Mesenchymal stem cell (in vitro differentiated cells and primary cell): Measurements from ENCODE around the gene TMPRSS2.

Experiments used
- DNase-seq: peaks from one replicate; pipeline ENCODE4 v3.0.0-alpha.2; 2013
- H2AFZ ChIP-seq: one replicate; pipeline ENCODE4 v1.6.1; 2013; ENCODE audit warnings: low read depth, mild to moderate bottlenecking, control low read depth, inconsistent platforms, low read length, moderate library complexity
- H2AK5ac ChIP-seq: 2 replicates; pipeline ENCODE4 v1.6.1; 2013; ENCODE audit warnings: low read length, moderate library complexity, mild to moderate bottlenecking, inconsistent platforms; ENCODE audit not compliant: severe bottlenecking
- H2BK120ac ChIP-seq: one replicate; pipeline ENCODE4 v1.6.1; 2013; ENCODE audit warnings: low read depth, mild to moderate bottlenecking, inconsistent platforms, low read length, moderate library complexity
- H2BK12ac ChIP-seq, 2 experiments: one replicate each; pipeline ENCODE4 v1.6.1; 2013; ENCODE audit warnings: inconsistent platforms in 2 of 2, low read length in 2 of 2, mild to moderate bottlenecking in 2 of 2, moderate library complexity in 2 of 2, control low read depth in 1 of 2
- H2BK15ac ChIP-seq: one replicate; pipeline ENCODE4 v1.6.1; 2013; ENCODE audit warnings: mild to moderate bottlenecking, low read depth, inconsistent platforms; ENCODE audit not compliant: poor library complexity, severe bottlenecking
- H2BK5ac ChIP-seq: 2 replicates; pipeline ENCODE4 v1.6.1; 2013; ENCODE audit warnings: low read depth, mild to moderate bottlenecking, low read length, control low read depth, inconsistent platforms; ENCODE audit not compliant: poor library complexity, severe bottlenecking
- H3K14ac ChIP-seq, 2 experiments: one replicate each; pipeline ENCODE4 v1.6.1; 2013; ENCODE audit warnings: inconsistent platforms in 2 of 2, low read length in 2 of 2, control low read depth in 1 of 2, mild to moderate bottlenecking in 1 of 2, moderate library complexity in 1 of 2
- H3K18ac ChIP-seq, 2 experiments: one replicate each; pipeline ENCODE4 v1.6.1; 2013; ENCODE audit warnings: inconsistent platforms in 2 of 2, low read length in 2 of 2, control low read depth in 1 of 2, low read depth in 1 of 2, mild to moderate bottlenecking in 1 of 2
- H3K23ac ChIP-seq, 2 experiments: one replicate each; pipeline ENCODE4 v1.6.1; 2013; ENCODE audit warnings: inconsistent platforms in 2 of 2, low read length in 2 of 2, mild to moderate bottlenecking in 2 of 2, moderate library complexity in 2 of 2, control low read depth in 1 of 2
- H3K27ac ChIP-seq: 2 replicates; pipeline ENCODE4 v1.5.1; 2013; ENCODE audit warnings: mild to moderate bottlenecking, moderate library complexity, low read length, control low read depth, inconsistent platforms; ENCODE audit not compliant: poor library complexity, severe bottlenecking
- H3K27me3 ChIP-seq, 2 experiments: 2 replicates each; pipeline versions ENCODE4 v1.6.1 to v1.7.0; 2013; ENCODE audit warnings: low read length in 2 of 2, mild to moderate bottlenecking in 2 of 2, moderate library complexity in 2 of 2, control low read depth in 1 of 2, inconsistent platforms in 1 of 2; ENCODE audit not compliant: control insufficient read depth in 1 of 2, insufficient read depth in 1 of 2
- H3K36me3 ChIP-seq, 2 experiments: 2 replicates each; pipeline versions ENCODE4 v1.6.1 to v1.7.0; 2013; ENCODE audit warnings: low read length in 2 of 2, control low read depth in 1 of 2, inconsistent platforms in 1 of 2, low read depth in 1 of 2, mild to moderate bottlenecking in 1 of 2; ENCODE audit not compliant: insufficient read depth in 2 of 2, control insufficient read depth in 1 of 2
- H3K4ac ChIP-seq, 2 experiments: one replicate each; pipeline ENCODE4 v1.6.1; 2013; ENCODE audit warnings: inconsistent platforms in 2 of 2, low read length in 2 of 2, mild to moderate bottlenecking in 2 of 2, moderate library complexity in 2 of 2, control low read depth in 1 of 2, low read depth in 1 of 2
- H3K4me1 ChIP-seq: 2 replicates; pipeline ENCODE4 v1.6.1; 2013; ENCODE audit warnings: low read depth, low read length, control low read depth; ENCODE audit not compliant: control insufficient read depth, insufficient read depth
- H3K4me2 ChIP-seq: 2 replicates; pipeline ENCODE4 v1.6.1; 2013; ENCODE audit warnings: low read length, mild to moderate bottlenecking, inconsistent platforms; ENCODE audit not compliant: poor library complexity, severe bottlenecking
- H3K4me3 ChIP-seq, 2 experiments: 2 replicates each; pipeline versions ENCODE4 v1.5.1 to v1.7.0; 2013; ENCODE audit warnings: low read length in 2 of 2, mild to moderate bottlenecking in 2 of 2, control low read depth in 1 of 2, low read depth in 1 of 2; ENCODE audit not compliant: insufficient read depth in 1 of 2
- H3K79me1 ChIP-seq: replicated peaks from 2 replicates; pipeline ENCODE4 v1.6.1; 2013; ENCODE audit warnings: mild to moderate bottlenecking, control low read depth, low read length, inconsistent platforms; ENCODE audit not compliant: poor library complexity, severe bottlenecking
- H3K9ac ChIP-seq: 2 replicates; pipeline ENCODE4 v1.7.0; 2013; ENCODE audit warnings: mild to moderate bottlenecking, low read length, moderate library complexity
- H3K9me3 ChIP-seq: 2 replicates; pipeline ENCODE4 v1.7.0; 2013; ENCODE audit warnings: mild to moderate bottlenecking, low read length; ENCODE audit not compliant: control insufficient read depth
- H4K8ac ChIP-seq: one replicate; pipeline ENCODE4 v1.6.1; 2013; ENCODE audit warnings: inconsistent platforms, mild to moderate bottlenecking, low read length, moderate library complexity
- H4K91ac ChIP-seq: one replicate; pipeline ENCODE4 v1.6.1; 2013; ENCODE audit warnings: mild to moderate bottlenecking, low read length, inconsistent platforms
- WGBS: methylation state at CpG from one replicate; pipeline ENCODE4 v1.1.7; 2013; ENCODE audit warnings: mixed read lengths; 5-methylcytosine and 5-hydroxymethylcytosine counted together

The TMPRSS2 gene

DNA sequence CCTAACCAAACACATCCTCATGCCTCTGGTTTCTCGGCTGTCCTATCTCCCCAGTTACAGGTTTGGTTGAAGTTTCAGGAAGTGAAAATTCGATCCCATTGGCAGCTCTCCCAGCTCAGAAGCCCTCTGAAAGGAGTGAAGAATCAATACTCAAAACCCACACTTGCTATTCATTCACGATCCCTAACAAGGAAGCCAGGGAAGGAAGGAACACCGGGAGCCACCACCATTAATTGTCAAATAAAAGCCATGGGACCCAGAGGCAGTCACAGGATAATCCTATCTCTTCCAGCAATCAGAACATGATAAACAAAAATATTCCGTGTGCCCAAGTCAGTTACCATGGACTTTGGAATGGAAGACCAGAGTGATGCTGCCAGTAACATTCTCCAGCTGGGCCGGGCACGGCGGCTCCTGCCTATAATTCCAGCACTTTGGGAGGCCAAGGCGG is 7.0 kb downstream of the TMPRSS2 start:
- H3K4me2 ChIP-seq, result no peak overlapping the region
- no peak overlapping the region for H3K18ac ChIP-seq
- no peak overlapping the region for H2BK12ac ChIP-seq
- no peaks in the 10 kb centered on the region for H3K79me1 ChIP-seq
- H2AK5ac ChIP-seq, result no peak overlapping the region
- H3K4me3 ChIP-seq, result no peak overlapping the region
- no peak overlapping the region for H2AFZ ChIP-seq
- no peak overlapping the region for H3K27ac ChIP-seq
- no peaks in the 10 kb centered on the region for H3K4me1 ChIP-seq
- peaks cover 49 to 83% of the 10 kb centered on the region in 2 experiments for H3K27me3 ChIP-seq
- H2BK15ac ChIP-seq, result no peak overlapping the region
- no peak overlapping the region for H3K14ac ChIP-seq
- no peak overlapping the region for H2BK120ac ChIP-seq
- no peak overlapping the region for H3K23ac ChIP-seq
- no peaks in the 10 kb centered on the region for H3K9me3 ChIP-seq
- 71% methylated on average over 5 of the region's 9 CpGs for WGBS
- no peak for DNase-seq
- no peak overlapping the region for H3K4ac ChIP-seq
- no peak overlapping the region for H4K8ac ChIP-seq
- H4K91ac ChIP-seq, result no peak overlapping the region
- H2BK5ac ChIP-seq, result no peak overlapping the region
- H3K9ac ChIP-seq, result no peak overlapping the region
- H3K36me3 ChIP-seq, result no peaks in the 10 kb centered on the region

DNA sequence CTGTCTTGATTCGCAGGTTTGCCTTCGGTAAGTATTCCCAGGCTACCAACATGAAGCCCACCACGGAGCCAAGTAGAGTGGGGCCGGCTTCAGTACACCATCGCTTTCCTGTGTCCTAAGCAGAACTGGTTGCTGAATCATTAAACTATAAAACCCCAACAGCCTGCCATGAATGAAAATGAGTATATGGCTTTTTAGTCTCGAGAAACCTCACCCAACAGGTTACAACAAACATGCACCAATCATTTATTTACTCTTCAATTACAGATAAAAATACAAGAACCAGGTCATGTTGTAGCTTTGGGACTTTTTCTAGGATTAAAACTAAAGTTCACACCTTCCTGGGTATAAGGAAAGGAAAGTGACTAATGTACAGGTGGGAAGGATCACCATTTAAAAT is 7.6 kb downstream of the TMPRSS2 start:
- no peak overlapping the region for H3K27ac ChIP-seq
- H4K91ac ChIP-seq, result no peak overlapping the region
- no peak overlapping the region for H2BK15ac ChIP-seq
- no peak overlapping the region for H2BK120ac ChIP-seq
- no peaks in the 10 kb centered on the region for H3K36me3 ChIP-seq
- H3K4me2 ChIP-seq, result no peak overlapping the region
- H3K4me1 ChIP-seq, result no peaks in the 10 kb centered on the region
- no peak overlapping the region for H2BK12ac ChIP-seq
- no peaks in the 10 kb centered on the region for H3K79me1 ChIP-seq
- H4K8ac ChIP-seq, result no peak overlapping the region
- no peak overlapping the region for H2BK5ac ChIP-seq
- no peak overlapping the region for H3K14ac ChIP-seq
- no peak overlapping the region for H3K23ac ChIP-seq
- no peak overlapping the region for H3K9ac ChIP-seq
- H3K27me3 ChIP-seq, result peaks cover 43 to 77% of the 10 kb centered on the region in 2 experiments
- H3K18ac ChIP-seq, result no peak overlapping the region
- no peaks in the 10 kb centered on the region for H3K9me3 ChIP-seq
- H3K4ac ChIP-seq, result no peak overlapping the region
- WGBS, result 95% methylated on average over 5 of the region's 6 CpGs
- no peak for DNase-seq
- no peak overlapping the region for H2AFZ ChIP-seq
- no peak overlapping the region for H3K4me3 ChIP-seq
- H2AK5ac ChIP-seq, result no peak overlapping the region

DNA sequence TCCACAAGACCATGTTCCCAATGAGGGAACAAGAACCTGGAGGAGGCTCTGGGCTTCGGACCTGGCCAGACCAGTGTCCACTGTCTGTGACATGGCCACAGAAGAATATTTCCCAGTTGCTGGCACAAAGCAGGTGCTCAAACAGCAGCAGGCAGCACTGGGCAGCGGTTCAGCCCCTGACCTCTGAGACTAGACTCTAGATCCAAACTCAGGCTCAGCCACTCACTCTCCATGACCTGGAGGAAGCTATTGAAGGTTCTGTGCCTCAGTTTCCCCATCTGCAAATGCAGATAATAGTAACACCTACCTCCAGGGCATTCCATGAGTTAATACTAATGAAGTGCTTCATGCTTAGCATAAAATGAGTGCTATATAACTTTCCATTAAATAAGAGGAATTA is 8.0 kb downstream of the TMPRSS2 start:
- no peak overlapping the region for H2BK12ac ChIP-seq
- H2AK5ac ChIP-seq, result no peak overlapping the region
- H3K27me3 ChIP-seq, result peaks cover 39 to 73% of the 10 kb centered on the region in 2 experiments
- H2BK15ac ChIP-seq, result no peak overlapping the region
- H3K36me3 ChIP-seq, result no peaks in the 10 kb centered on the region
- H3K4ac ChIP-seq, result no peak overlapping the region
- H2AFZ ChIP-seq, result no peak overlapping the region
- H3K4me3 ChIP-seq, result no peak overlapping the region
- no peak for DNase-seq
- H4K91ac ChIP-seq, result no peak overlapping the region
- no peak overlapping the region for H3K4me2 ChIP-seq
- WGBS, result 77% methylated on average over 2 of the region's 2 CpGs
- no peak overlapping the region for H3K23ac ChIP-seq
- no peak overlapping the region for H2BK120ac ChIP-seq
- no peak overlapping the region for H3K14ac ChIP-seq
- H2BK5ac ChIP-seq, result no peak overlapping the region
- H3K4me1 ChIP-seq, result no peaks in the 10 kb centered on the region
- no peak overlapping the region for H4K8ac ChIP-seq
- H3K18ac ChIP-seq, result no peak overlapping the region
- H3K79me1 ChIP-seq, result no peaks in the 10 kb centered on the region
- no peak overlapping the region for H3K27ac ChIP-seq
- H3K9ac ChIP-seq, result no peak overlapping the region
- no peaks in the 10 kb centered on the region for H3K9me3 ChIP-seq

- Histone ChIP-seq H3K9ac (no peak overlapping the region), H3K4me3 (no peak overlapping the region), H3K79me1 (no peaks in the 10 kb centered on the region), H3K18ac (no peak overlapping the region), H3K14ac (no peak overlapping the region), H3K27ac (no peak overlapping the region), H2BK12ac (no peak overlapping the region), H3K4ac (no peak overlapping the region), H4K8ac (no peak overlapping the region), H4K91ac (no peak overlapping the region), H3K4me2 (no peak overlapping the region), H3K4me1 (no peaks in the 10 kb centered on the region), H2BK120ac (no peak overlapping the region), H2BK15ac (no peak overlapping the region), H2BK5ac (no peak overlapping the region), H2AFZ (no peak overlapping the region), H3K36me3 (no peaks in the 10 kb centered on the region), H2AK5ac (no peak overlapping the region), H3K23ac (no peak overlapping the region), H3K27me3 (peaks cover 25 to 61% of the 10 kb centered on the region in 2 experiments), H3K9me3 (no peaks in the 10 kb centered on the region)
- DNase-seq, result no peak
- 79% methylated on average over 7 of the region's 8 CpGs for WGBS
Measured at GRCh38 chr21:41497788-41498187, 10.2 kb downstream of the TMPRSS2 start.
